Ishikawa (cell line): ENCODE measurements around the gene RLN3.

Source experiments
- CEBPB ChIP-seq: IDR thresholded peaks from 2 replicates; pipeline ENCODE4 v1.6.1; 2012
- CREB1 ChIP-seq: IDR thresholded peaks from 2 replicates; pipeline ENCODE4 v1.6.1; 2012; ENCODE audit warnings: low read depth
- EGR1 ChIP-seq: IDR thresholded peaks from 2 replicates; pipeline ENCODE4 v1.6.1; 2012
- EP300 ChIP-seq: IDR thresholded peaks from 2 replicates; pipeline ENCODE4 v1.6.1; 2012; ENCODE audit warnings: borderline replicate concordance
- FOXM1 ChIP-seq: IDR thresholded peaks from 2 replicates; pipeline ENCODE4 v1.6.1; 2012; ENCODE audit warnings: low read depth, borderline replicate concordance
- NFIC ChIP-seq: IDR thresholded peaks from 2 replicates; pipeline ENCODE4 v1.6.1; 2012
- RAD21 ChIP-seq: IDR thresholded peaks from 2 replicates; pipeline ENCODE4 v1.6.1; 2012; ENCODE audit warnings: low read depth
- TAF1 ChIP-seq: IDR thresholded peaks from 2 replicates; pipeline ENCODE4 v1.6.1; 2012; ENCODE audit warnings: low read depth, mild to moderate bottlenecking
- TCF12 ChIP-seq: IDR thresholded peaks from 2 replicates; pipeline ENCODE4 v1.6.1; 2012; ENCODE audit warnings: low read depth
- TEAD4 ChIP-seq: IDR thresholded peaks from 2 replicates; pipeline ENCODE4 v1.6.1; 2012
- YY1 ChIP-seq: IDR thresholded peaks from 2 replicates; pipeline ENCODE4 v1.6.1; 2012; ENCODE audit warnings: low read depth
- ZBTB7A ChIP-seq: IDR thresholded peaks from 2 replicates; pipeline ENCODE4 v1.6.1; 2012; ENCODE audit warnings: low read depth
- TF ChIP-seq, protein P1 (sequence below): IDR thresholded peaks from 2 replicates; pipeline ENCODE4 v1.6.1; 2012
- TF ChIP-seq, protein P2 (sequence below): IDR thresholded peaks from 2 replicates; pipeline ENCODE4 v1.6.1; 2012
- TF ChIP-seq, protein P3 (sequence below): IDR thresholded peaks from 2 replicates; pipeline ENCODE4 v1.6.1; 2012; ENCODE audit warnings: low read depth, mild to moderate bottlenecking

The RLN3 gene, protein sequence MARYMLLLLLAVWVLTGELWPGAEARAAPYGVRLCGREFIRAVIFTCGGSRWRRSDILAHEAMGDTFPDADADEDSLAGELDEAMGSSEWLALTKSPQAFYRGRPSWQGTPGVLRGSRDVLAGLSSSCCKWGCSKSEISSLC

DNA sequence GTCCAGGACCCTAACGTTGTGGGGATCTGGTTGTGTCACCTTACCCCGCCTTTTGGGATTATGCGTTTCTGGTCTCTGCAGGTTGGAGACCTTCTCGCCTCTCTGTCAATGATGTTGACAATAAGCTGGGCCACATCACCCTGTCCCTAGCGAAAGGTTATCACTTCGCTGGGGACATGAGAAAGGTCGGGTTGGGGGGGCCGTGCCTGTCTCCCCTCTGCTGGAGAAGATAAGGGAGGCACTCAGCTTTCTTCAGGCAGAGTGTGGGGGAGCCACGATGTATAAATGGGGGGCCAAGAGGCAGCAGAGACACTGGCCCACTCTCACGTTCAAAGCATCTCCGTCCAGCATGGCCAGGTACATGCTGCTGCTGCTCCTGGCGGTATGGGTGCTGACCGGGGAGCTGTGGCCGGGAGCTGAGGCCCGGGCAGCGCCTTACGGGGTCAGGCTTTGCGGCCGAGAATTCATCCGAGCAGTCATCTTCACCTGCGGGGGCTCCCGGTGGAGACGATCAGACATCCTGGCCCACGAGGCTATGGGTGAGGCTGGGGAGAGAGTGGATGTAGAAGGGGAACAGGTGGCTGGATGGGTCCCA lies at the start of gene RLN3:
Gene RLN3, plus strand, starts transcription at position 293 of the 595 bp plus-strand sequence. Its CDS starts 57 bp downstream, at position 350.
- TF ChIP-seq FOXM1 (no peak), CEBPB (no peak), YY1 (no peak), TCF12 (no peak), TAF1 (no peak), EP300 (no peak), ZBTB7A (no peak)
- TF ChIP-seq, protein P1, sequence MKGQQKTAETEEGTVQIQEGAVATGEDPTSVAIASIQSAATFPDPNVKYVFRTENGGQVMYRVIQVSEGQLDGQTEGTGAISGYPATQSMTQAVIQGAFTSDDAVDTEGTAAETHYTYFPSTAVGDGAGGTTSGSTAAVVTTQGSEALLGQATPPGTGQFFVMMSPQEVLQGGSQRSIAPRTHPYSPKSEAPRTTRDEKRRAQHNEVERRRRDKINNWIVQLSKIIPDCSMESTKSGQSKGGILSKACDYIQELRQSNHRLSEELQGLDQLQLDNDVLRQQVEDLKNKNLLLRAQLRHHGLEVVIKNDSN, result no peak
- TF ChIP-seq, protein P2, sequence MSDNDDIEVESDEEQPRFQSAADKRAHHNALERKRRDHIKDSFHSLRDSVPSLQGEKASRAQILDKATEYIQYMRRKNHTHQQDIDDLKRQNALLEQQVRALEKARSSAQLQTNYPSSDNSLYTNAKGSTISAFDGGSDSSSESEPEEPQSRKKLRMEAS, result no peak
- TF ChIP-seq, protein P3, sequence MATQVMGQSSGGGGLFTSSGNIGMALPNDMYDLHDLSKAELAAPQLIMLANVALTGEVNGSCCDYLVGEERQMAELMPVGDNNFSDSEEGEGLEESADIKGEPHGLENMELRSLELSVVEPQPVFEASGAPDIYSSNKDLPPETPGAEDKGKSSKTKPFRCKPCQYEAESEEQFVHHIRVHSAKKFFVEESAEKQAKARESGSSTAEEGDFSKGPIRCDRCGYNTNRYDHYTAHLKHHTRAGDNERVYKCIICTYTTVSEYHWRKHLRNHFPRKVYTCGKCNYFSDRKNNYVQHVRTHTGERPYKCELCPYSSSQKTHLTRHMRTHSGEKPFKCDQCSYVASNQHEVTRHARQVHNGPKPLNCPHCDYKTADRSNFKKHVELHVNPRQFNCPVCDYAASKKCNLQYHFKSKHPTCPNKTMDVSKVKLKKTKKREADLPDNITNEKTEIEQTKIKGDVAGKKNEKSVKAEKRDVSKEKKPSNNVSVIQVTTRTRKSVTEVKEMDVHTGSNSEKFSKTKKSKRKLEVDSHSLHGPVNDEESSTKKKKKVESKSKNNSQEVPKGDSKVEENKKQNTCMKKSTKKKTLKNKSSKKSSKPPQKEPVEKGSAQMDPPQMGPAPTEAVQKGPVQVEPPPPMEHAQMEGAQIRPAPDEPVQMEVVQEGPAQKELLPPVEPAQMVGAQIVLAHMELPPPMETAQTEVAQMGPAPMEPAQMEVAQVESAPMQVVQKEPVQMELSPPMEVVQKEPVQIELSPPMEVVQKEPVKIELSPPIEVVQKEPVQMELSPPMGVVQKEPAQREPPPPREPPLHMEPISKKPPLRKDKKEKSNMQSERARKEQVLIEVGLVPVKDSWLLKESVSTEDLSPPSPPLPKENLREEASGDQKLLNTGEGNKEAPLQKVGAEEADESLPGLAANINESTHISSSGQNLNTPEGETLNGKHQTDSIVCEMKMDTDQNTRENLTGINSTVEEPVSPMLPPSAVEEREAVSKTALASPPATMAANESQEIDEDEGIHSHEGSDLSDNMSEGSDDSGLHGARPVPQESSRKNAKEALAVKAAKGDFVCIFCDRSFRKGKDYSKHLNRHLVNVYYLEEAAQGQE, result no peak

DNA sequence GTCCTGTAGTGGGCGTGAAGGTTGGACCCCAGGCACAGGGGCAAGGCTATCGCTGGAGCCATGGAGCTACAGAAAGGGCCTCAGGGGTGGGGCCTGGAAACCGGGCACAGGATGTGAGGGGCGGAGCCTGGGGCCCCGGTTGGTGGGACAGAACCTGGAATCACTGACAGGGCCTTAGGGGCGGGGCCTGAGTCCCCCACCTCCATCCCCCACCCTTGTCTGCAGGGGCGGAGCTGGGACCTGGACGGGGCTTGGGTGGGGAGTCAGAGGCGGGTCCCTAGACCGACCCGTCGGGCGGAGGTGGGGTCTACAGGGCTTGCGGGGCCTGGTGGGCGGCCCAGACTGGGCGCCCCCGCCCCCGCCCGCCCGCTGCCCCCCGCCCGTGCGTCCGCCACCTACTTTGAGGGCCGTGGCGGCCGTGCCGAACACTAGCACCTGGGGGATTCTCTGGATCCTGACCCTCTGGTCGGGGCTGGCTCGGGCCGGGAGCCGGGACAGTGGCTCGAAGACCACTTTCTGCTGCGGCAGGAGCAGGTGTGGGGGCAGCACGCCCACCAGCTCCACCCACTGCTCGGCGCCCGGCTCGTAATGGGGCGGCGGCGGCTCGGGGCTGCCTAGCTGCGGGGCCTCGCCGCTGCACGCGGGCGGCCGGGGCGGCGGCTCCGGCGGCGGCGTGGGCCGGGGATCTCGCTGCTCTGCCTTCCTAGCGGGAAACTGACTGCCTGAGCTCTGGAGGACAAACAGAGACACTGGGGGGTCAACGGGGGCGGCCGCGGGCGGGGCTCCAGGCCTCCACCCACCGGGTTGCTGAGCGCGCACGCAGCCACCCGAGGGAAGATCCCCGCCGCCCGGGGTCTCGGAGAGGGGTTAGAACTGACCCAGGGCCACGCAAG lies 49.4 kb upstream of the RLN3 start:
- TF ChIP-seq EGR1 (no peak), CREB1 (no peak), RAD21 (no peak), FOXM1 (no peak), TEAD4 (no peak), TCF12 (no peak), YY1 (no peak), ZBTB7A (no peak), CEBPB (no peak), NFIC (no peak), TAF1 (no peak)
- TF ChIP-seq, protein P2, result no peak
- TF ChIP-seq, protein P1, result no peak
- TF ChIP-seq, protein P3, result no peak

DNA sequence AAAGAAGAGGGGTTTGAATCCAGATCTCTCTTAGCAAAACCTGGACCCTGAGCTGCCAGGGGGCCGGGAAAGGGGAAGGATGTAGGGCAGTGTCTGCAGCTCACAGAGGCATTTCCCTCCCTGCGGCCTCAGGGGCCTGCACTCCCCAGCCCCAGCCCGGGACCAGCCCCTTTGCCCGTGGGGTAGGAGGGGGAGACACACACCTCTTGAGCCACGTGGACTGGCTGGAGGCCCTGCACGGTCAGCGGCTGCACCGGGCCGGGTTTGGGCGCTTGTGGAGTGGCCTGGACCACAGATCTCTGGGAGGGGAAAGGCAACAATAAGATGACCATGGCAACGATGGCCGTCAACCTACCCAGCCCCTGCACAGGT lies 48.7 kb upstream of the RLN3 start:
- TF ChIP-seq NFIC (no peak), YY1 (no peak), RAD21 (no peak), TAF1 (no peak)
- TF ChIP-seq, protein P1, result no peak

DNA sequence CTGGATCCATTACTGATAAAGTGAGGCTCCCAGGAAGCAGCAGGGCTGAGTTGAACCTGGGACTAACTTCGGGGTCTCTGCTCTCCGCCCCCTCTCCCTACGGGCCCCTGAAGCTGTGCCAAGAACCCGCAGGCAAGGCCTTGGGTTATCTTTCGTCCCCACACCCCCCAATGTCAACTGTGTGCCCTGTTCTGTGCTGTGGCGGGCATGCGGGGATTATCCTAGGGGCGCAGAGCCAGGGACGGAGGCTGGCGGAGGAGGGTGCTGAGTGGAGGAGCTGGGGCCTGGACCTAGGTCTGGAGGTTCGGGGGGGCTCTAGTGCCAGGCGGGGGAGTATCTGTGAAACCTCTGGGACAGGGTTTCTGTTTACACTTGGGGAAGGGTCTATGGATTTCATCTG lies 48.3 kb upstream of the RLN3 start:
- no peak for TF ChIP-seq ZBTB7A
- no peak for TF ChIP-seq TAF1
- TF ChIP-seq CEBPB, result no peak
- TF ChIP-seq, protein P3, result no peak
- TF ChIP-seq CREB1, result no peak
- TF ChIP-seq YY1, result no peak
- no peak for TF ChIP-seq NFIC
